ENCODE data around the gene NLRP6. TPM values are rescaled to one million over a fixed set of nuclear protein-coding genes. Genes with fewer than 3 reads are reported as not detected.
"Not testable (repeated sequence)": the region's sequence is repeated elsewhere in the genome, so short reads cannot be mapped to it uniquely, and the experiment has no call there.

The NLRP6 gene
- polyA plus RNA-seq, 1 experiment: not detected

DNA sequence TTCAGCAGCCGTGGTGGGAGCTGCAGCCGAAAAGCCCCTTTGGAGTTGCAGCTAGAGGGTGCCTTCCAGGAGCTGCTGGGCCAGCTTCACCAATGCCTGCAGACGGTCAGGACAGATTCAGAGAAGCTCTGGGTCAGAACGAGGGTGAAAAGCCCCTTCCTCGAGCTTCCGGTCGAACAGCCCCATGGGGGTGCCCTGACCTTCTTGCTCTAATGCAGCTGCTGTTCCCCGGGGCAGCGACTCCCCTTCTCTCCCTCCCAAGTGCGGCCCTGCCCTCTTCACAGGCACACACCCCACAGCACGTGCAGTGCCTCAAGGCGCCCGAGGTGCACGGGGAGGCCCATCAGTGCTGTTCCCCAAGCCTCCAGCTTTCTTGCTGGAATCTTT, 52.1 kb downstream of the NLRP6 start:
- no peaks in the 10 kb centered on the region for H3K27me3 ChIP-seq (ENCODE audit: control insufficient read depth, insufficient read depth, low read length)
- TF ChIP-seq, protein P1, sequence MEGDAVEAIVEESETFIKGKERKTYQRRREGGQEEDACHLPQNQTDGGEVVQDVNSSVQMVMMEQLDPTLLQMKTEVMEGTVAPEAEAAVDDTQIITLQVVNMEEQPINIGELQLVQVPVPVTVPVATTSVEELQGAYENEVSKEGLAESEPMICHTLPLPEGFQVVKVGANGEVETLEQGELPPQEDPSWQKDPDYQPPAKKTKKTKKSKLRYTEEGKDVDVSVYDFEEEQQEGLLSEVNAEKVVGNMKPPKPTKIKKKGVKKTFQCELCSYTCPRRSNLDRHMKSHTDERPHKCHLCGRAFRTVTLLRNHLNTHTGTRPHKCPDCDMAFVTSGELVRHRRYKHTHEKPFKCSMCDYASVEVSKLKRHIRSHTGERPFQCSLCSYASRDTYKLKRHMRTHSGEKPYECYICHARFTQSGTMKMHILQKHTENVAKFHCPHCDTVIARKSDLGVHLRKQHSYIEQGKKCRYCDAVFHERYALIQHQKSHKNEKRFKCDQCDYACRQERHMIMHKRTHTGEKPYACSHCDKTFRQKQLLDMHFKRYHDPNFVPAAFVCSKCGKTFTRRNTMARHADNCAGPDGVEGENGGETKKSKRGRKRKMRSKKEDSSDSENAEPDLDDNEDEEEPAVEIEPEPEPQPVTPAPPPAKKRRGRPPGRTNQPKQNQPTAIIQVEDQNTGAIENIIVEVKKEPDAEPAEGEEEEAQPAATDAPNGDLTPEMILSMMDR (IDR thresholded peaks at IDR 0.05; ENCODE audit: insufficient read depth, low read depth, low read length): no peak
- no peak overlapping the region for H3K4me3 ChIP-seq (ENCODE audit: low read depth, low read length)
- ChIA-PET POLR2A (no interaction called here), CTCF (no interaction called here)
- DNase-seq (ENCODE audit: low read depth): no peak
- H3K36me3 ChIP-seq (ENCODE audit: control insufficient read depth, insufficient read depth, low read length): no peaks in the 10 kb centered on the region

DNA sequence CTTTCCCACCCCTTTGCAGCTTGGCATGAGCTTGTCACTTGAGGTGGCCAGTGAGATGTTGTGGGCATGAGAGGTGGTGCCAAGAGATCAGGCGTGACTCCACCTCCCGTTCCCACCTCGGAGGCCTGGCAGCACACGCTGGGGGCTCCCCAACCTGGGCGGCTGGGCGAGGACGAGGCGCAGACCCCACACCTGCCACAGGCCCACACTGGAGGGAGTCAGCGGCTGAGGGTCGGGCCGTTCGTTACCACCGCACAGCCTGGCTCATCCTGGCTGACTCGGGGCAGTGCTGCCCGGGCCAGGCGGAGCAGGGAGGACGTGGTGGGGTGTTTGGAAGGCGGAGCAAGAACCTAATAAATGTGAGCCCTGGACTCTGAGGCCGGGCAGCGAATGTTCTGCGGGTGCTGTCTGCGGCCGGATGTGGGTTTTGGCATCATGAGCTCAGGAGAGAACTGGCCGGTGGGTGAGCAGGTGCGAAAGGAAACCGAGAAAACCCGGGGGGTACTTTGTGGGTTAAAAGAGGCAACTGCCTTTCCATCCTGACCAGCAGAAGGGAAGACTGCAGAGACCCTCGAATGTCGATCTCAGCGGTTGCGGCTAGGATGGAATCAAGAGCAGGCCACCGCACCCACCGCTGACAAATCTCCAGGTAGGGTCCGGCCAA, 52.6 kb downstream of the NLRP6 start:
- no peak overlapping the region for H3K4me3 ChIP-seq (ENCODE audit: low read depth, low read length)
- CTCF ChIA-PET: no interaction called here
- TF ChIP-seq, protein P1 (IDR thresholded peaks at IDR 0.05; ENCODE audit: insufficient read depth, low read depth, low read length): no peak
- no peaks in the 10 kb centered on the region for H3K36me3 ChIP-seq (ENCODE audit: control insufficient read depth, insufficient read depth, low read length)
- POLR2A ChIA-PET: no interaction called here
- H3K27me3 ChIP-seq (ENCODE audit: control insufficient read depth, insufficient read depth, low read length): no peaks in the 10 kb centered on the region
- no peak for DNase-seq (ENCODE audit: low read depth)

DNA sequence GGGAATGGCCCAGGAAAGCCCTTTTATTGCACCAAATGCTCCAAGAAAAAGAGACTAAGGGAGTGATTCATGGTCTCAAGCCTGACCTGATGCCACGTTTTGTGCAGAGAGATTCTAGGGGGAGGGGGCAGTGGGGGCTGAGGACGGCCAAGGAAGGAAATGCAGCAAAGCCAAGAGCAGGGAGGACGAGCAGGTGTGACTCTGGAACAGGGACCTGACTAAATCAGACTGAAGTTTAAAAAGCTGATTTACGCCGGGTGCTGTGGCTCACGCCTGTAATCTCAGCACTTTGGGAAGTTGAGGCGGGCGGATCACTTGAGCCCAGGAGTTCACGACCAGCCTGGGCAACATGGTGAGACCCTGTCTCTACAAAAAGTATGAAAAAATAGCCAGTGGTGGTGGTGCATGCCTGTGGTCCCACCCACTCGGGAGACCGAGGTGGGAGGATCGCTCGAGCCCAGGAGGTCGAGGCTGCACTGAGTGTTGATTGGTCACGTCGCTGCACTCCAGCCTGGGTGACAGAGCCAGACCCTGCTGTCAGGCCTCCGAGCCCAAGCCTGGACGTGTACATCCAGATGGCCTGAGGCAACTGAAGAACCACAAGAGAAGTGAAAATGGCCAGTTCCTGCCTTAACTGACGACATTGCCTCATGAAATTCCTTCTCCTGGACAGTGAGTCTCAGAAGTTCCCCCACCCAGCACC, 53.3 kb downstream of the NLRP6 start:
- ChIA-PET CTCF (no interaction called here), POLR2A (no interaction called here)
- Histone ChIP-seq H3K36me3 (ENCODE audit: control insufficient read depth, insufficient read depth, low read length) (no peaks in the 10 kb centered on the region), H3K27me3 (ENCODE audit: control insufficient read depth, insufficient read depth, low read length) (no peaks in the 10 kb centered on the region), H3K4me3 (ENCODE audit: low read depth, low read length) (no peak overlapping the region)
- TF ChIP-seq, protein P1 (IDR thresholded peaks at IDR 0.05; ENCODE audit: insufficient read depth, low read depth, low read length): no peak
- no peak for DNase-seq (ENCODE audit: low read depth)

DNA sequence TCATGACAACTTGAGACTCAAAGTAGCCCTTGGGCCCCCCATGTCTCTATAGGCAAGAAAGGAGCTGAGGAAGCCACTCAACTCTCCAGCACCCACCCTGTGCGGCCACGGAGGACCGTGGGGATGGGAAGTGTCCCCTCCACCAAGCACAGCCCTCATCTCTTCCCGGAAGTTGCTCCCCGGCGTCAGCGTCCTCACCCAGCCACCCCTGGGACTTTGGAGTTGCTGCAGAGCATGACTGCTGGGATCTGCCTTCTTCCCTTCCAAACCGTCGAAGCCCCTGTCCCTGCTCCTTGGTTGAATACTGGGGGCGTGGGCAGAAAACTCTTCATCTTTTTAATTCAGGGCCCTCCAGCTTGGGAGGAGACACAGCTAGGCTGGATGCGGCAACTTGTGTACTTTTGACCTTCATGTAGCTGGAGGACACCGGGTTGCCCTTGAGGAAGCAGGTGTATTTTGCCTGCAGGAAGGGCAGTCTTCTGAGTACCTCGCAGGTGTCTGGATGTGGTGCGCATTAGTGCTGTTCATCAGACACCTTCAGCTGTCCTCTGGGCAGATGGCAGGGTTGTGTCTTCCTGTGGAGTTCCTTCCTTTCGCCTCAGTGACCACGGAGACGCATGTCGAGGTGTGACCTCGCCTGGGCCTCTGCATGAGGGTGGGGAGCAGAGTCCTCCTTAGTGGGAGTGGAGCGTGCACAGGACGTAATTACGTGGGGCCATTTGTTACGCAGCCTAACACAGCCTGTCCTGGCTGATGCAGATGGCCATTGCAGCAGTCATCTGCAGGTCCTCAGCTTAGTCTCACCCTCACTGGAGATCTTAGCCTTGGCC, 54.7 kb downstream of the NLRP6 start:
- ChIA-PET CTCF (interaction anchor here (0.9 kb wide), 1 partner anchor 9 kb away, joined by 3 read pairs; no protein-coding TSS in a partner anchor), POLR2A (no interaction called here)

DNA sequence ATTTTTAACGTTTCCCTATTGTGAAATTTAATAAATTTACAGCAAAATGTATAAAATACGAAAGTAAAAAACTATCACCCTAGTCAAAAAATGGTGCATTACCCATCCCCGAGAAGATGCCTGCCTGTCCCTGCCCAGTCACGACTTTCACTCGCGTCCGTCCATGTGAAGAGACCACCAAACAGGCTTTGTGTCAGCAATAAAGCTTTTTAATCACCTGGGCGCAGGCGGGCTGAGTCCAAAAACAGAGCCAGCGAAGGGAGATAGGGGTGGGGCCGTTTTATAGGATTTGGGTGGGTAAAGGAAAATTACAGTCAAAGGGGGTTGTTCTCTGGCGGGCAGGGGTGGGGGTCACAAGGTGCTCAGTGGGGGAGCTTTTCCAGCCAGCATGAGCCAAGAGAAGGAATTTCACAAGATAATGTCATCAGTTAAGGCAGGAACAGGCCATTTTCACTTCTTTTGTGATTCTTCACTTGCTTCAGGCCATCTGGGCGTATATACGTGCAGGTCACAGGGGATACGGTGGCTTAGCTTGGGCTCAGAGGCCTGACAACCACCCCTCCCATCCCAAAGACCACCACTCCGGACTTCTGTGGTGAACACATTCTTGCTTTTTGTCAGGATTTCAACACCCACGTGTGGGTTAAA, 55.5 kb downstream of the NLRP6 start:
- H3K36me3 ChIP-seq (ENCODE audit: control insufficient read depth, insufficient read depth, low read length); H3K4me3 ChIP-seq (ENCODE audit: low read depth, low read length); H3K27me3 ChIP-seq (ENCODE audit: control insufficient read depth, insufficient read depth, low read length); POLR2A ChIA-PET; DNase-seq (ENCODE audit: low read depth): not testable (repeated sequence)
- CTCF ChIA-PET: interaction anchor here (0.9 kb wide), 1 partner anchor 20 kb away, joined by 4 read pairs; no protein-coding TSS in a partner anchor

More for the DNA sequence above, 54.7 kb downstream of the NLRP6 start:
- TF ChIP-seq, protein P1 (IDR thresholded peaks at IDR 0.05; ENCODE audit: insufficient read depth, low read depth, low read length): no peak
- Histone ChIP-seq H3K4me3 (ENCODE audit: low read depth, low read length) (no peak overlapping the region), H3K27me3 (ENCODE audit: control insufficient read depth, insufficient read depth, low read length) (no peaks in the 10 kb centered on the region), H3K36me3 (ENCODE audit: control insufficient read depth, insufficient read depth, low read length) (no peaks in the 10 kb centered on the region)
- DNase-seq (ENCODE audit: low read depth): no peak
